ENCODE results near the gene P2RX7. TPM values are rescaled to one million over a fixed set of nuclear protein-coding genes. Genes with fewer than 3 reads are reported as not detected.

Gene P2RX7
- total and polyA plus RNA-seq, 9 of the 15 experiments (the other 6 are each of a cell fraction or from before 2014, with no cell fraction given), result 0.04 to 0.65 (median 0.30) TPM

DNA sequence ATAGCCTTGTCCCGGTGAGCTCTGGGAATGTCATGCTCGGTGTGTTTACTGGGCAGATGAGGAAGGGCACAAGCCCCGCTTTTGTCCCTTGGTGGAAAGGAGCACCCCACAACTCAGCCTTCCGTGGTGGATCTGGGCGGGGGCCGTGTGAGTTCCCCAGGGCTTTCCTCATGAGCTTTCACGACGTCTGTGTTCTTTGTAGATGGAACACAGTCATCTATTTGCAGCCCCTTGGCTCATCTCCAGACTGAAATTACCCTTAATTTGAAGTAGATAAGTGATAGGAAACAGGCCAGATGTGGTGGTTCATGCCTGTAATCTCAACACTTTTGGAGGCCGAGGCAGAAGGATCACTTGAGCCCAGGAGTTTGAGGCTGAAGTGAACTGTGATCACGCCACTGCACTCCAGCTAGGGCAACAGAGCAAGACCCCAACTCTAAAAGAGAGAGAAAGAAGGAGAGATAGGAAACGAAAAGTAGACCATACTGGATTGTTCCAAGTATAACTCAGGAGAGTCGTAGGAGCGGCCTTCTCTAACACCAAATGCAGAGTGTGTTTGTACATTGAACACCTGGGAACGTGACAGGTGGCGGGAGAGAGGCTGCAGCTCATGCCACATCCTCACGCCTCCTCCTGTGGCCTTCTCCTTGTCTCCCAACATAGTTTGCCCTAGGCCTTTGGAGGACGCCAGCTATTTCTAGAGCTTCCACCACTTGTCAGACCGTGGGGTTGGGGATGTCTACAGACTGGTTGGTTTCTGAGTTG, 86.1 kb downstream of the P2RX7 start:
- Histone ChIP-seq H3K4me2 (ENCODE audit: insufficient read depth, low read length) (no peak overlapping the region), H3K79me2 (ENCODE audit: control insufficient read depth, insufficient read depth, low read length) (no peaks in the 10 kb centered on the region), H4K20me1 (replicated peaks; ENCODE audit: control insufficient read depth, insufficient read depth, low read length) (no peaks in the 10 kb centered on the region), H3K27me3 (ENCODE audit: control insufficient read depth in 2 of 2, insufficient read depth in 2 of 2, low read length in 2 of 2) (no peaks in the 10 kb centered on the region), H3K27ac (ENCODE audit: extremely low read depth, low read depth, low read length) (no peak overlapping the region), H3K4me3 (no peak overlapping the region), H3K9ac (ENCODE audit: insufficient read depth in 1 of 2, low read depth in 2 of 2, low read length in 2 of 2) (0 out of 4 replicates have a peak overlapping the region, but pooled peaks of 1 of the 2 experiments have one; percentile 62), H3K4me1 (replicated peaks in 1 of 2; ENCODE audit: control insufficient read depth in 2 of 2, insufficient read depth in 2 of 2, low read length in 2 of 2) (peaks cover 3 to 8% of the 10 kb centered on the region in 2 experiments; a peak in 4 of 5 replicates), H3K36me3 (ENCODE audit: control insufficient read depth, insufficient read depth, low read length) (peaks cover 12% of the 10 kb centered on the region; the same call in 1 of the 3 replicates), H3K9me1 (ENCODE audit: control insufficient read depth, insufficient read depth, low read length) (peaks cover 10% of the 10 kb centered on the region), H3K9me3 (replicated peaks; ENCODE audit: control insufficient read depth, insufficient read depth, low read depth, low read length) (no peaks in the 10 kb centered on the region), H2AFZ (ENCODE audit: low read depth, low read length) (no peak overlapping the region)
- TF ChIP-seq ZKSCAN1 (IDR thresholded peaks at IDR 0.05; ENCODE audit: low read depth, low read length), result no peak
- no peak for TF ChIP-seq RUNX1 (IDR thresholded peaks at IDR 0.05; ENCODE audit: low read depth)
- TF ChIP-seq, protein P1, sequence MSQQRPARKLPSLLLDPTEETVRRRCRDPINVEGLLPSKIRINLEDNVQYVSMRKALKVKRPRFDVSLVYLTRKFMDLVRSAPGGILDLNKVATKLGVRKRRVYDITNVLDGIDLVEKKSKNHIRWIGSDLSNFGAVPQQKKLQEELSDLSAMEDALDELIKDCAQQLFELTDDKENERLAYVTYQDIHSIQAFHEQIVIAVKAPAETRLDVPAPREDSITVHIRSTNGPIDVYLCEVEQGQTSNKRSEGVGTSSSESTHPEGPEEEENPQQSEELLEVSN (IDR thresholded peaks at IDR 0.05; ENCODE audit: borderline replicate concordance in 1 of 2, extremely low read depth in 1 of 2, insufficient read depth in 1 of 2, insufficient read length in 1 of 2, low read depth in 1 of 2, low read length in 1 of 2, poor library complexity in 1 of 2, severe bottlenecking in 1 of 2), result no peak
- TF ChIP-seq ZNF121 (CRISPR knock-in tag; conservative IDR thresholded peaks at IDR 0.05), result peak; percentile 57
- TF ChIP-seq, protein P2, sequence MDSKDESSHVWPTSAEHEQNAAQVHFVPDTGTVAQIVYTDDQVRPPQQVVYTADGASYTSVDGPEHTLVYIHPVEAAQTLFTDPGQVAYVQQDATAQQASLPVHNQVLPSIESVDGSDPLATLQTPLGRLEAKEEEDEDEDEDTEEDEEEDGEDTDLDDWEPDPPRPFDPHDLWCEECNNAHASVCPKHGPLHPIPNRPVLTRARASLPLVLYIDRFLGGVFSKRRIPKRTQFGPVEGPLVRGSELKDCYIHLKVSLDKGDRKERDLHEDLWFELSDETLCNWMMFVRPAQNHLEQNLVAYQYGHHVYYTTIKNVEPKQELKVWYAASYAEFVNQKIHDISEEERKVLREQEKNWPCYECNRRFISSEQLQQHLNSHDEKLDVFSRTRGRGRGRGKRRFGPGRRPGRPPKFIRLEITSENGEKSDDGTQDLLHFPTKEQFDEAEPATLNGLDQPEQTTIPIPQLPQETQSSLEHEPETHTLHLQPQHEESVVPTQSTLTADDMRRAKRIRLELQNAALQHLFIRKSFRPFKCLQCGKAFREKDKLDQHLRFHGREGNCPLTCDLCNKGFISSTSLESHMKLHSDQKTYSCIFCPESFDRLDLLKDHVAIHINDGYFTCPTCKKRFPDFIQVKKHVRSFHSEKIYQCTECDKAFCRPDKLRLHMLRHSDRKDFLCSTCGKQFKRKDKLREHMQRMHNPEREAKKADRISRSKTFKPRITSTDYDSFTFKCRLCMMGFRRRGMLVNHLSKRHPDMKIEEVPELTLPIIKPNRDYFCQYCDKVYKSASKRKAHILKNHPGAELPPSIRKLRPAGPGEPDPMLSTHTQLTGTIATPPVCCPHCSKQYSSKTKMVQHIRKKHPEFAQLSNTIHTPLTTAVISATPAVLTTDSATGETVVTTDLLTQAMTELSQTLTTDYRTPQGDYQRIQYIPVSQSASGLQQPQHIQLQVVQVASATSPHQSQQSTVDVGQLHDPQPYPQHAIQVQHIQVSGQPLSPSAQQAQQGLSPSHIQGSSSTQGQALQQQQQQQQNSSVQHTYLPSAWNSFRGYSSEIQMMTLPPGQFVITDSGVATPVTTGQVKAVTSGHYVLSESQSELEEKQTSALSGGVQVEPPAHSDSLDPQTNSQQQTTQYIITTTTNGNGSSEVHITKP (IDR thresholded peaks at IDR 0.05; ENCODE audit: partially characterized antibody), result peak; percentile 43
- POLR2A ChIA-PET, result interaction anchor here (0.6 to 2.0 kb wide), 4 partner anchors 12 to 263 kb away, joined by 3 to 8 read pairs (median 4); no protein-coding TSS in a partner anchor
- BruUV-seq (replicated peaks), result no TSS peak
- 82% methylated on average over 18 of the region's 18 CpGs for WGBS (ENCODE audit: insufficient coverage, low coverage, missing lambda C conversion rate)
- in situ Hi-C loops (cut with MboI), result no loop called here
- DNase-seq (ENCODE audit: extremely low read depth in 1 of 4, low spot score in 3 of 4), result peak in 1 of 4 experiments; percentile 6
- FAIRE-seq, result no peak
- ATAC-seq, result no peak; the same call in 2 of the 3 replicates
- CTCF ChIA-PET (ENCODE audit: low intra/inter-chr PET ratio), result interaction anchor here (1.0 kb wide), 1 partner anchor 158 kb away, joined by 4 read pairs; no protein-coding TSS in a partner anchor
- intact Hi-C loops (cut with micrococcal nuclease), result loop anchor here (10.0 kb wide), 1 partner anchor 214 kb away; no protein-coding TSS in a partner anchor
